Parathyroid adenoma (tissue), 2 donors: ENCODE results near the gene NOX3.
A peak's percentile ranks its signal among the peaks of the same experiment; 100 is the strongest.

Source experiments
- H2AFZ ChIP-seq: fragments of 300-600 bp; sonication (generic); one replicate; pipeline ENCODE4 v1.7.0; 2017; ENCODE audit warnings: antibody characterized with exemption, mild to moderate bottlenecking
- H3K27ac ChIP-seq: fragments of 300-600 bp; sonication (generic); one replicate; pipeline ENCODE4 v1.7.0; 2017
- H3K27me3 ChIP-seq: fragments of 300-600 bp; sonication (generic); one replicate; pipeline ENCODE4 v1.7.0; 2017; ENCODE audit warnings: low read length; ENCODE audit not compliant: control insufficient read depth, insufficient read depth
- H3K36me3 ChIP-seq: fragments of 300-600 bp; sonication (generic); one replicate; pipeline ENCODE4 v1.7.0; 2017; ENCODE audit warnings: low read length; ENCODE audit not compliant: control insufficient read depth, insufficient read depth
- H3K4me1 ChIP-seq: fragments of 300-600 bp; sonication (generic); one replicate; pipeline ENCODE4 v1.7.0; 2017; ENCODE audit warnings: control low read depth
- H3K4me2 ChIP-seq: fragments of 300-600 bp; sonication (generic); one replicate; pipeline ENCODE4 v1.7.0; 2017; ENCODE audit warnings: low read length
- H3K4me3 ChIP-seq: fragments of 300-600 bp; sonication (generic); one replicate; pipeline ENCODE4 v1.7.0; 2017; ENCODE audit warnings: low read depth, low read length
- H3K79me2 ChIP-seq: fragments of 300-600 bp; sonication (generic); one replicate; pipeline ENCODE4 v1.7.0; 2017; ENCODE audit warnings: control low read depth
- H3K9ac ChIP-seq: fragments of 300-600 bp; sonication (generic); one replicate; pipeline ENCODE4 v1.7.0; 2017; ENCODE audit warnings: mild to moderate bottlenecking
- H3K9me3 ChIP-seq: fragments of 300-600 bp; sonication (generic); one replicate; pipeline ENCODE4 v1.7.0; 2017; ENCODE audit warnings: low read length; ENCODE audit not compliant: control insufficient read depth
- TF ChIP-seq, protein P1 (sequence below): fragments of 300-600 bp; sonication (generic); IDR thresholded peaks from one replicate; pipeline ENCODE4 v1.7.0; 2017; ENCODE audit warnings: antibody characterized with exemption, mild to moderate bottlenecking
- donor health status: primary hyperparathyroidism.

NOX3 gene, protein sequence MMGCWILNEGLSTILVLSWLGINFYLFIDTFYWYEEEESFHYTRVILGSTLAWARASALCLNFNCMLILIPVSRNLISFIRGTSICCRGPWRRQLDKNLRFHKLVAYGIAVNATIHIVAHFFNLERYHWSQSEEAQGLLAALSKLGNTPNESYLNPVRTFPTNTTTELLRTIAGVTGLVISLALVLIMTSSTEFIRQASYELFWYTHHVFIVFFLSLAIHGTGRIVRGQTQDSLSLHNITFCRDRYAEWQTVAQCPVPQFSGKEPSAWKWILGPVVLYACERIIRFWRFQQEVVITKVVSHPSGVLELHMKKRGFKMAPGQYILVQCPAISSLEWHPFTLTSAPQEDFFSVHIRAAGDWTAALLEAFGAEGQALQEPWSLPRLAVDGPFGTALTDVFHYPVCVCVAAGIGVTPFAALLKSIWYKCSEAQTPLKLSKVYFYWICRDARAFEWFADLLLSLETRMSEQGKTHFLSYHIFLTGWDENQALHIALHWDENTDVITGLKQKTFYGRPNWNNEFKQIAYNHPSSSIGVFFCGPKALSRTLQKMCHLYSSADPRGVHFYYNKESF

DNA sequence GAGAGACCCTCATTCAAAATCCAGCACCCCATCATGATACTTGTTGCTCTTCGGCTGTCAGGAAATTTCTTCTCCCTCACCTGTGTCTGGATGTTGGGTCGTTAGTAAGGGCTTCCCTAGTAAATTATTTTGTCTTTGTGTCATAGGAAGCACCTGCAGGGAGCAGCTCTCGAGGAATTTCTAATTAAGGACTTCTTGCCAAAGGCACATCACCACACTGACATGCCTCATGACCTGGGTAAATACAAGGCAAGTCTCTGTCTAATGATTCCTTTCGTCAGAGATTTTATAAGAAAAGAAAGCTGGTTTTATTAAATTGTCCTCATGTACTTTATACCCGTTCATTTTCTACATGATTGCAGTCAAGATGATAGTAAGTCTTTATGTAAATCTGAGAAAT, at the start of gene NOX3:
Gene NOX3 (minus strand): TSS at position 74 of the 400 bp plus-strand sequence. CDS start 39 bp downstream, at position 35.
- no peak within 1 kb of the TSS for H2AFZ ChIP-seq
- TF ChIP-seq, protein P1, sequence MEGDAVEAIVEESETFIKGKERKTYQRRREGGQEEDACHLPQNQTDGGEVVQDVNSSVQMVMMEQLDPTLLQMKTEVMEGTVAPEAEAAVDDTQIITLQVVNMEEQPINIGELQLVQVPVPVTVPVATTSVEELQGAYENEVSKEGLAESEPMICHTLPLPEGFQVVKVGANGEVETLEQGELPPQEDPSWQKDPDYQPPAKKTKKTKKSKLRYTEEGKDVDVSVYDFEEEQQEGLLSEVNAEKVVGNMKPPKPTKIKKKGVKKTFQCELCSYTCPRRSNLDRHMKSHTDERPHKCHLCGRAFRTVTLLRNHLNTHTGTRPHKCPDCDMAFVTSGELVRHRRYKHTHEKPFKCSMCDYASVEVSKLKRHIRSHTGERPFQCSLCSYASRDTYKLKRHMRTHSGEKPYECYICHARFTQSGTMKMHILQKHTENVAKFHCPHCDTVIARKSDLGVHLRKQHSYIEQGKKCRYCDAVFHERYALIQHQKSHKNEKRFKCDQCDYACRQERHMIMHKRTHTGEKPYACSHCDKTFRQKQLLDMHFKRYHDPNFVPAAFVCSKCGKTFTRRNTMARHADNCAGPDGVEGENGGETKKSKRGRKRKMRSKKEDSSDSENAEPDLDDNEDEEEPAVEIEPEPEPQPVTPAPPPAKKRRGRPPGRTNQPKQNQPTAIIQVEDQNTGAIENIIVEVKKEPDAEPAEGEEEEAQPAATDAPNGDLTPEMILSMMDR = no peak
- no peak within 1 kb of the TSS for H3K27ac ChIP-seq
- no peak within 1 kb of the TSS for H3K4me3 ChIP-seq
- no peaks in the 10 kb centered on the region for H3K79me2 ChIP-seq
- no peaks in the 10 kb centered on the region for H3K4me1 ChIP-seq
- H3K9ac ChIP-seq = no peak within 1 kb of the TSS
- H3K4me2 ChIP-seq = no peak within 1 kb of the TSS
- no peaks in the 10 kb centered on the region for H3K9me3 ChIP-seq
- no peaks in the 10 kb centered on the region for H3K27me3 ChIP-seq
- no peaks in the 10 kb centered on the region for H3K36me3 ChIP-seq

GRCh38 chr6:155504848-155505607, 49.4 kb upstream of the NOX3 start:
- H3K4me2 ChIP-seq = peak overlapping the region; percentile 50
- TF ChIP-seq, protein P1 = no peak
- no peak overlapping the region for H3K9ac ChIP-seq
- H3K27me3 ChIP-seq = no peaks in the 10 kb centered on the region
- H3K36me3 ChIP-seq = no peaks in the 10 kb centered on the region
- no peaks in the 10 kb centered on the region for H3K79me2 ChIP-seq
- H3K9me3 ChIP-seq = no peaks in the 10 kb centered on the region
- H2AFZ ChIP-seq = no peak overlapping the region
- no peaks in the 10 kb centered on the region for H3K4me1 ChIP-seq
- no peak overlapping the region for H3K4me3 ChIP-seq
- no peak overlapping the region for H3K27ac ChIP-seq

DNA sequence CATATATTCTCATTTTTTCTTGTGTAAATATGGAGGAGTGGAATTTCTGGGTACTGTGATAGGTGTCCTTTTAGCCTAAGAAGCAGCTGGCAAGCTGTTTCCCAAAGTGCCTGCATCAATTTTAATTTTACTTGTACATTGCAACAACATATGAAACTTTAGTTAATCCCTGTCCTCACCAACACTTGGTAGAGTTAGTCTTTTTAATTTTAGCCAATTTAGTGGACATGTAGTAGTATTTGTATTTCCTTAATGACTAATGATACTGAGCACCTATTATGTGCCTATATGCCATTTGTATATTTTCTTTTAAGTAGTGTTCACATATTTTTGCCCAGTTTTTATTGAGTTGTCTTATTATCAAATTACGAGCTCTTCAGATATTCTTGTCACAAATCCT, 46.8 kb upstream of the NOX3 start:
- Histone ChIP-seq H3K9me3 (no peaks in the 10 kb centered on the region), H3K4me2 (no peak overlapping the region), H3K27me3 (no peaks in the 10 kb centered on the region), H3K4me1 (no peaks in the 10 kb centered on the region), H3K79me2 (no peaks in the 10 kb centered on the region), H2AFZ (no peak overlapping the region), H3K36me3 (no peaks in the 10 kb centered on the region), H3K9ac (no peak overlapping the region), H3K4me3 (no peak overlapping the region), H3K27ac (no peak overlapping the region)
- TF ChIP-seq, protein P1 = no peak

DNA sequence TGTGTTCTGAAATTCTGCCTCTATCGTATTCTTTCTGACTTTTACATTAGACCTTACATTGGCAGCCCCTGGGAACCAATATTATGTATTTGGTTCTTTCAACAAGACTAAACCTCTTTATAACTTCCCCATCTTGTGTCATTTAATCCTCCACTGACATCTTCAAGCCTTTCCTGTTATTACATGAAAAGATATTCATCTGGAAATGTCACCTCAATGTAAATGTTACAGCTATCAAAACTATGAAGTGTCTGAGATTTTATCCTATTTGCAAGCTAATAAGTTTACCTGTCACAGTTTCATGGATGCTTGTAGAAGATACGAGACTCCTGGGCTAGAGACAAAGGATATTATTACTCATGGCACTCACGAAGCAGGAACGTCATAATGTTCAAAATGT, 43.9 kb upstream of the NOX3 start:
- TF ChIP-seq, protein P1 = no peak
- Histone ChIP-seq H3K27me3 (no peaks in the 10 kb centered on the region), H3K4me3 (no peak overlapping the region), H2AFZ (no peak overlapping the region), H3K27ac (no peak overlapping the region), H3K4me2 (no peak overlapping the region), H3K9ac (no peak overlapping the region), H3K4me1 (no peaks in the 10 kb centered on the region), H3K79me2 (no peaks in the 10 kb centered on the region), H3K9me3 (no peaks in the 10 kb centered on the region), H3K36me3 (no peaks in the 10 kb centered on the region)
